Epithelial cell of proximal tubule (primary cell): Measurements from ENCODE around the gene HLA-B. TPM values are rescaled to one million over a fixed set of nuclear protein-coding genes. Genes with fewer than 3 reads are reported as not detected.

ENCODE experiments used
- DNase-seq: peaks from one replicate; pipeline ENCODE4 v3.0.0-alpha.2; 2011; ENCODE audit warnings: low read depth
- H3K4me3 ChIP-seq: 2 replicates; pipeline ENCODE4 v1.5.1; 2011; ENCODE audit warnings: low read depth, mild to moderate bottlenecking, low read length
- CTCF ChIP-seq: conservative IDR thresholded peaks from 2 replicates; pipeline ENCODE4 v1.5.1; 2012; ENCODE audit warnings: low read depth, mild to moderate bottlenecking, low read length
- total RNA-seq: library from RNA; depleted of rRNA; stranded (reverse); fragments of >200 nt; gene quantifications from 2 replicates; pipeline ENCODE4 v1.2.3, GENCODE V29; 2015

HLA-B gene
- total RNA-seq, 1 donor from 2014 or later, result 225 TPM

- H3K4me3 ChIP-seq, result peak overlapping the region; percentile 76
- DNase-seq, result no peak
- TF ChIP-seq CTCF, result no peak
These were observed 598 bp downstream of the HLA-B start for GRCh38 chr6:31356216-31356945.

GRCh38 chr6:31355583-31355948, 1.4 kb downstream of the HLA-B start:
- peak overlapping the region; percentile 76 for H3K4me3 ChIP-seq
- no peak for TF ChIP-seq CTCF

GRCh38 chr6:31354864-31355582, 2.0 kb downstream of the HLA-B start:
- H3K4me3 ChIP-seq, result no peak overlapping the region
- no peak for DNase-seq
- no peak for TF ChIP-seq CTCF

More at GRCh38 chr6:31355583-31355948, 1.4 kb downstream of the HLA-B start:
- no peak for DNase-seq

- no peak overlapping the region for H3K4me3 ChIP-seq
- no peak for TF ChIP-seq CTCF
- no peak for DNase-seq
These were observed 2.7 kb downstream of the HLA-B start for GRCh38 chr6:31354158-31354863.

- H3K4me3 ChIP-seq, result no peak overlapping the region
- no peak for DNase-seq
- no peak for TF ChIP-seq CTCF
These were observed 3.5 kb downstream of the HLA-B start for GRCh38 chr6:31353384-31353945.

- no peak for DNase-seq
- no peak overlapping the region for H3K4me3 ChIP-seq
- no peak for TF ChIP-seq CTCF
These were observed 4.1 kb downstream of the HLA-B start for GRCh38 chr6:31352683-31353383.
